Right renal pelvis (tissue), 4 donors: ENCODE results near the gene CDH22. TPM values are rescaled to one million over a fixed set of nuclear protein-coding genes. Genes with fewer than 3 reads are reported as not detected.
A peak's percentile ranks its signal among the peaks of the same experiment; 100 is the strongest.

Experiments used
- DNase-seq, 4 donors: peaks; one replicate each; pipeline ENCODE4 v3.0.0-alpha.2; 2013; ENCODE audit warnings: low read depth in 4 of 4, low spot score in 3 of 4, missing footprints in 1 of 4
- polyA plus RNA-seq, 4 donors: library from polyadenylated mRNA; unstranded; fragments of 120-200 nt; gene quantifications; one replicate each; pipeline ENCODE4 v1.2.1, GENCODE V29; 2013; ENCODE audit not compliant: insufficient read length in 4 of 4

Gene CDH22
- polyA plus RNA-seq, 4 donors: 0.07 to 0.12 TPM; not detected in 2

GRCh38 chr20:46251211-46251673 is 57.1 kb downstream of the CDH22 start:
- peak in 1 of 4 donors; percentile 5 for DNase-seq

- DNase-seq: no peak
Measured at GRCh38 chr20:46250772-46251171, 57.5 kb downstream of the CDH22 start.

- DNase-seq: no peak
Measured at GRCh38 chr20:46249671-46250070, 58.6 kb downstream of the CDH22 start.

- no peak for DNase-seq
Measured at GRCh38 chr20:46246559-46246958, 61.7 kb downstream of the CDH22 start.

GRCh38 chr20:46243707-46244628 is 64.3 kb downstream of the CDH22 start:
- no peak for DNase-seq

- DNase-seq: no peak
Measured at GRCh38 chr20:46242390-46242789, 65.9 kb downstream of the CDH22 start.

- DNase-seq: no peak
Measured at GRCh38 chr20:46240881-46241280, 67.4 kb downstream of the CDH22 start.

GRCh38 chr20:46240065-46240464 is 68.2 kb downstream of the CDH22 start:
- DNase-seq: no peak

- DNase-seq: no peak
Measured at GRCh38 chr20:46237736-46238135, 70.6 kb downstream of the CDH22 start.

- DNase-seq: no peak
Measured at GRCh38 chr20:46237227-46237626, 71.1 kb downstream of the CDH22 start.

GRCh38 chr20:46235077-46235476 is 73.2 kb downstream of the CDH22 start:
- DNase-seq: no peak

- DNase-seq: no peak
Measured at GRCh38 chr20:46233701-46234100, 74.6 kb downstream of the CDH22 start.

- DNase-seq: no peak
Measured at GRCh38 chr20:46232539-46232938, 75.8 kb downstream of the CDH22 start.

GRCh38 chr20:46230801-46231282 is 77.5 kb downstream of the CDH22 start:
- DNase-seq: peak; percentile 36 to 61 (median 46)

GRCh38 chr20:46230106-46230491 is 78.2 kb downstream of the CDH22 start:
- DNase-seq: no peak

- DNase-seq: no peak
Measured at GRCh38 chr20:46229478-46230105, 78.7 kb downstream of the CDH22 start.

GRCh38 chr20:46228670-46229069 is 79.6 kb downstream of the CDH22 start:
- no peak for DNase-seq

GRCh38 chr20:46227272-46227767 is 81.0 kb downstream of the CDH22 start:
- no peak for DNase-seq

GRCh38 chr20:46226602-46227001 is 81.7 kb downstream of the CDH22 start:
- no peak for DNase-seq

- DNase-seq: no peak
Measured at GRCh38 chr20:46222521-46223007, 85.7 kb downstream of the CDH22 start.

- DNase-seq: no peak
Measured at GRCh38 chr20:46221256-46221833, 87.0 kb downstream of the CDH22 start.
